KMS-11 (cell line): Measurements from ENCODE around the gene HELB.

Experiments
- H2AFZ ChIP-seq: fragments of 200-600 bp; sonication (generic); 2 replicates; pipeline ENCODE4 v1.6.1; 2016; ENCODE audit warnings: antibody characterized with exemption, mixed run types, low read depth
- H3K27ac ChIP-seq: fragments of 200-600 bp; sonication (generic); 2 replicates; pipeline ENCODE4 v1.6.1; 2016; ENCODE audit warnings: mild to moderate bottlenecking, mixed run types
- H3K27me3 ChIP-seq: fragments of 200-600 bp; sonication (generic); 2 replicates; pipeline ENCODE4 v1.6.1; 2017; ENCODE audit warnings: mild to moderate bottlenecking, low read depth, mixed run types, moderate library complexity; ENCODE audit not compliant: insufficient read depth
- H3K36me3 ChIP-seq: fragments of 200-600 bp; sonication (generic); 2 replicates; pipeline ENCODE4 v1.6.1; 2017; ENCODE audit warnings: mild to moderate bottlenecking, mixed run types; ENCODE audit not compliant: insufficient read depth
- H3K4me1 ChIP-seq: fragments of 200-600 bp; sonication (generic); 2 replicates; pipeline ENCODE4 v1.6.1; 2016; ENCODE audit warnings: mild to moderate bottlenecking, low read depth, mixed run types; ENCODE audit not compliant: poor library complexity, severe bottlenecking
- H3K4me2 ChIP-seq: fragments of 200-600 bp; sonication (generic); 2 replicates; pipeline ENCODE4 v1.7.0; 2016; ENCODE audit warnings: mild to moderate bottlenecking, mixed run types
- H3K4me3 ChIP-seq: fragments of 200-600 bp; sonication (generic); IDR thresholded peaks from 2 replicates; pipeline ENCODE4 v1.6.1; 2017; ENCODE audit warnings: low read depth, low read length, mixed read lengths; ENCODE audit not compliant: insufficient read depth
- H3K79me2 ChIP-seq: fragments of 200-600 bp; sonication (generic); 2 replicates; pipeline ENCODE4 v1.6.1; 2016; ENCODE audit warnings: low read depth, mixed run types; ENCODE audit not compliant: insufficient read depth
- H3K9ac ChIP-seq: fragments of 200-600 bp; sonication (generic); 2 replicates; pipeline ENCODE4 v1.6.1; 2016; ENCODE audit warnings: mild to moderate bottlenecking, mixed run types
- H4K20me1 ChIP-seq: fragments of 200-600 bp; sonication (generic); 2 replicates; pipeline ENCODE4 v1.6.1; 2016; ENCODE audit warnings: mild to moderate bottlenecking, mixed run types; ENCODE audit not compliant: insufficient read depth
- TF ChIP-seq, protein P1 (sequence below): fragments of 200-600 bp; sonication (generic); conservative IDR thresholded peaks from 2 replicates; pipeline ENCODE4 v1.6.1; 2017; ENCODE audit warnings: low read depth, mild to moderate bottlenecking, antibody characterized with exemption, low read length, moderate library complexity, mixed read lengths

HELB gene

DNA sequence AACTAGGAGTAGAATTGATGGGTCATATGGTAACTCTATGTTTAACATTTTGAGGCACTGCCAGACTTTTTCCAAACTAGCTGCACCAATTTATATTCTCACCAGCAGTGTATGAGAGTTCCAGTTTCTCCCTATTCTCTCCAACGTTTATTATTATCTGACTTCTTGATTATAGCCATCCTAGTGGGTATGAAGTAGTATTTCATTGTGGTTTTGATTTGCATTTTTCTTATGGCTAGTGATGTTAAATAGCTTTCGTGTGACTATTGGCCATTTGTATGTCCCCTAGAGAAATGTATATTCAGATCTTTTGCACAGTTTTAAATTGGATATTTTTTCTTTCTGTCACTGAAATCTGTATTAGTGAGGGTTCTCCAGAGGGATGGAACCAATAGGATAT lies 37.8 kb downstream of the HELB start:
- Histone ChIP-seq H2AFZ (no peak overlapping the region), H3K9ac (no peak overlapping the region), H3K36me3 (no peaks in the 10 kb centered on the region), H3K27me3 (no peaks in the 10 kb centered on the region; the same call in 1 of the 2 replicates), H4K20me1 (no peaks in the 10 kb centered on the region), H3K4me1 (no peaks in the 10 kb centered on the region), H3K27ac (no peak overlapping the region), H3K79me2 (no peaks in the 10 kb centered on the region), H3K4me2 (no peak overlapping the region), H3K4me3 (no peak overlapping the region)
- TF ChIP-seq, protein P1, sequence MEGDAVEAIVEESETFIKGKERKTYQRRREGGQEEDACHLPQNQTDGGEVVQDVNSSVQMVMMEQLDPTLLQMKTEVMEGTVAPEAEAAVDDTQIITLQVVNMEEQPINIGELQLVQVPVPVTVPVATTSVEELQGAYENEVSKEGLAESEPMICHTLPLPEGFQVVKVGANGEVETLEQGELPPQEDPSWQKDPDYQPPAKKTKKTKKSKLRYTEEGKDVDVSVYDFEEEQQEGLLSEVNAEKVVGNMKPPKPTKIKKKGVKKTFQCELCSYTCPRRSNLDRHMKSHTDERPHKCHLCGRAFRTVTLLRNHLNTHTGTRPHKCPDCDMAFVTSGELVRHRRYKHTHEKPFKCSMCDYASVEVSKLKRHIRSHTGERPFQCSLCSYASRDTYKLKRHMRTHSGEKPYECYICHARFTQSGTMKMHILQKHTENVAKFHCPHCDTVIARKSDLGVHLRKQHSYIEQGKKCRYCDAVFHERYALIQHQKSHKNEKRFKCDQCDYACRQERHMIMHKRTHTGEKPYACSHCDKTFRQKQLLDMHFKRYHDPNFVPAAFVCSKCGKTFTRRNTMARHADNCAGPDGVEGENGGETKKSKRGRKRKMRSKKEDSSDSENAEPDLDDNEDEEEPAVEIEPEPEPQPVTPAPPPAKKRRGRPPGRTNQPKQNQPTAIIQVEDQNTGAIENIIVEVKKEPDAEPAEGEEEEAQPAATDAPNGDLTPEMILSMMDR: no peak

DNA sequence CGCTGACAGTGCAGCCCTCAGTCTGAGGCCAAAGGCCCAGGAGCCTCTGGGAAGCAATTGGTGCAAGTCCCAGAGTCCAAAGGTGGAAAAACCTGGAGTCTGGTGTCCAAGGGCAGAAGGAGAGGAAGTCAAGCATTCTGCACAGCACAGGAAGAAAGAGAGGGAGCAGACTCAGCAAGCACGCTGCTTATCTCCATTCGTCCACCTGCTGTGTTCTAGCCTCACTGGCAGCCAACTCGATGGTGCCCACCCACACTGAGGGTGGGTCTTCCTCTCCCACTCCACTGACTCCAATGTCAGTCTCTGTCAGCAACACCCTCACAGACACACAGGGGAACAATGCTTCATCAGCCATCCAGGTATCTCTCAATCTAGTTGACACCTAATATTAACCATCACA lies 38.8 kb downstream of the HELB start:
- no peaks in the 10 kb centered on the region for H3K36me3 ChIP-seq
- H3K4me1 ChIP-seq: no peaks in the 10 kb centered on the region

GRCh38 chr12:66345212-66345611 lies 42.9 kb downstream of the HELB start:
- Histone ChIP-seq H3K79me2 (no peaks in the 10 kb centered on the region), H2AFZ (no peak overlapping the region), H3K4me3 (no peak overlapping the region), H3K27me3 (no peaks in the 10 kb centered on the region), H3K4me2 (no peak overlapping the region), H3K36me3 (no peaks in the 10 kb centered on the region), H3K4me1 (no peaks in the 10 kb centered on the region), H4K20me1 (no peaks in the 10 kb centered on the region), H3K9ac (no peak overlapping the region), H3K27ac (no peak overlapping the region)
- TF ChIP-seq, protein P1: no peak

More for the DNA sequence above, 38.8 kb downstream of the HELB start:
- Histone ChIP-seq H3K4me2 (no peak overlapping the region), H3K27me3 (no peaks in the 10 kb centered on the region; the same call in 1 of the 2 replicates), H3K9ac (no peak overlapping the region), H2AFZ (no peak overlapping the region), H3K27ac (no peak overlapping the region), H4K20me1 (no peaks in the 10 kb centered on the region), H3K79me2 (no peaks in the 10 kb centered on the region), H3K4me3 (no peak overlapping the region)
- TF ChIP-seq, protein P1: no peak

- TF ChIP-seq, protein P1: no peak
- H4K20me1 ChIP-seq: no peaks in the 10 kb centered on the region
- H3K36me3 ChIP-seq: no peaks in the 10 kb centered on the region
- no peaks in the 10 kb centered on the region for H3K4me1 ChIP-seq
- H3K9ac ChIP-seq: no peak overlapping the region
- H3K4me2 ChIP-seq: no peak overlapping the region
- H3K27me3 ChIP-seq: no peaks in the 10 kb centered on the region
- no peak overlapping the region for H2AFZ ChIP-seq
- H3K79me2 ChIP-seq: no peaks in the 10 kb centered on the region
- no peak overlapping the region for H3K4me3 ChIP-seq
- H3K27ac ChIP-seq: no peak overlapping the region
Measured at GRCh38 chr12:66345956-66346355, 43.7 kb downstream of the HELB start.
